ENCODE results near the gene TFCP2L1. TPM values are rescaled to one million over a fixed set of nuclear protein-coding genes. Genes with fewer than 3 reads are reported as not detected.

The TFCP2L1 gene
- total RNA-seq, 1 donor from 2014 or later = not detected

DNA sequence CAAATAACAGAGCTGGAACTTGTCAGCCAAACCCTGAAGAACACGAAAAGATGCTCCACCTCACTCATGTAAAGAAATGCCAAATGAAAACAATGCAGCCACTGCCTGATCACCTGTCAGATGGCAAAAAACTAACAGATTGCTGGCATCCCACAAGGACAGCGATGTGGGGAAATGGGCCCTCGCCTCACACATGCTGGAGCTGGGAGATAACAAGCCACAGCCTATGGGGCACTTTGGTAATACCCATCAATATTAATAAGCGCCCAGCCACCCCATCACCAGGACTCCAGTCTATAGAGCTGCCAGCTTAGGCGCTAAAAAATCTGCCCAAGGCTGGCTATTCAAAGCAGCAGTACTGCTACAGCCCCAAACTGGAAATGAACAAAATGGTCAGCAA lies 27.0 kb downstream of the TFCP2L1 start:
- H3K4me3 Mint-ChIP-seq = no peak overlapping the region
- DNase-seq (ENCODE audit: low read depth, low spot score) = no peak
- H3K9me3 Mint-ChIP-seq = no peaks in the 10 kb centered on the region
- H3K36me3 Mint-ChIP-seq (ENCODE audit: low read depth) = no peaks in the 10 kb centered on the region
- no peaks in the 10 kb centered on the region for H3K27me3 Mint-ChIP-seq (ENCODE audit: low read depth)
- peaks cover 8% of the 10 kb centered on the region for H3K4me1 Mint-ChIP-seq
- TF ChIP-seq, protein P1, sequence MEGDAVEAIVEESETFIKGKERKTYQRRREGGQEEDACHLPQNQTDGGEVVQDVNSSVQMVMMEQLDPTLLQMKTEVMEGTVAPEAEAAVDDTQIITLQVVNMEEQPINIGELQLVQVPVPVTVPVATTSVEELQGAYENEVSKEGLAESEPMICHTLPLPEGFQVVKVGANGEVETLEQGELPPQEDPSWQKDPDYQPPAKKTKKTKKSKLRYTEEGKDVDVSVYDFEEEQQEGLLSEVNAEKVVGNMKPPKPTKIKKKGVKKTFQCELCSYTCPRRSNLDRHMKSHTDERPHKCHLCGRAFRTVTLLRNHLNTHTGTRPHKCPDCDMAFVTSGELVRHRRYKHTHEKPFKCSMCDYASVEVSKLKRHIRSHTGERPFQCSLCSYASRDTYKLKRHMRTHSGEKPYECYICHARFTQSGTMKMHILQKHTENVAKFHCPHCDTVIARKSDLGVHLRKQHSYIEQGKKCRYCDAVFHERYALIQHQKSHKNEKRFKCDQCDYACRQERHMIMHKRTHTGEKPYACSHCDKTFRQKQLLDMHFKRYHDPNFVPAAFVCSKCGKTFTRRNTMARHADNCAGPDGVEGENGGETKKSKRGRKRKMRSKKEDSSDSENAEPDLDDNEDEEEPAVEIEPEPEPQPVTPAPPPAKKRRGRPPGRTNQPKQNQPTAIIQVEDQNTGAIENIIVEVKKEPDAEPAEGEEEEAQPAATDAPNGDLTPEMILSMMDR (conservative IDR thresholded peaks at IDR 0.05) = no peak
- no peak overlapping the region for H3K27ac Mint-ChIP-seq (ENCODE audit: unreplicated experiment)

DNA sequence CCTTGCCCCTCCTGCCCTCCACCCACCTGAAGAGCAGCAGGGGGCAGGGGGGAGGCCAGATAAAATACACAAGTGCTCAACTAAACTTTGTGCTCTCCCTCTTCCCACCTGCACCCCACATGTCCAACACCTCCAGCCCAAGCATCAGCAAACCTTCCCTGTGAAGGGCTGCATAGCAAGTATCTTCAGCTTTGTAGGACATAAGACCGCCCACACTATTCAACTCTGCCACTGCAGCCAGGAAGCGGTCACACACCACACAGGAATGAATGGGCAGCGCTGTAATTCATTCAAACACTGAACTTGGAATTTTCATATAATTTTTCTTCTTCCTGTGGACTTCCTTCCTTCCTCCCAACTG lies 27.5 kb downstream of the TFCP2L1 start:
- Mint-ChIP-seq H3K27ac (ENCODE audit: unreplicated experiment) (no peak overlapping the region), H3K4me1 (peaks cover 8% of the 10 kb centered on the region)

DNA sequence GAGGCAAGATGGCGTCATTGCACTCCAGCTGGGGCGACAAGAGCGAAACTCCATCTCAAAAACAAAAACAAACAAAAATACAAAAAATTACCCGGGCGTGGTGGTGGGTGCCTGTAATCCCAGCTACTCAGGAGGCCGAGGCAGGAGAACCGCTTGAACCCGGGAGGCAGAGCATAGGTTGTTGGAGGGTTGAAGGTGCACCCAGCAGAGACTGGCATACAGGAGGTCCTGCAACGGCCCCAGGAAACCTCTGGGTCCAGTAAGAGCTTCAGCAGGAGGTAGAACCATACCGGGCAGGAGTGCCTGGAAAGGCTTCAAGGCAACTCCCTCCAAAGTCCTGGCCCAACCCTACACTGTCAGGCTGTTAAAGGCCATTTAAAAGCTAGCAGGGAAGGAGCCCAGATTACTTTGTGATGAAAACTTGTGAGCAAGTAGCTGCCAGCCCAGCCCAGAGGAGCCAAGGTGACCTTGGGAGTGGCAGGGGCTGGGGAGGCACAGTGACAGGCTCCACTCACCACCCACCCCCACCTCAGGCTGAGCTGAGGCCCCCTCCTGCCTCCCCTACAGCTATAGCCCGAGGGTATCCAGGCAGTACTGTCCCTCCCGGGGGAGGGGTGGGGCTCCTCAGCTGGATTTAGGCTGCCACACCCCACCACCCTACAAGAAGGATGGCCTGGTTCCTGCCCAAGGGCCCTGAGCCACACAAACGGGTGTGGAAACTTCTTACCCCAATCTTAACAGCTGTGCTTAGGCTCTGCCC lies 28.1 kb downstream of the TFCP2L1 start:
- TF ChIP-seq, protein P1 (conservative IDR thresholded peaks at IDR 0.05) = no peak
- no peak for DNase-seq (ENCODE audit: low read depth, low spot score)
- no peak overlapping the region for H3K4me3 Mint-ChIP-seq
- H3K27me3 Mint-ChIP-seq (ENCODE audit: low read depth) = no peaks in the 10 kb centered on the region
- H3K9me3 Mint-ChIP-seq = no peaks in the 10 kb centered on the region
- H3K4me1 Mint-ChIP-seq = peaks cover 8% of the 10 kb centered on the region
- no peaks in the 10 kb centered on the region for H3K36me3 Mint-ChIP-seq (ENCODE audit: low read depth)
- no peak overlapping the region for H3K27ac Mint-ChIP-seq (ENCODE audit: unreplicated experiment)

More for the DNA sequence above, 27.5 kb downstream of the TFCP2L1 start:
- no peaks in the 10 kb centered on the region for H3K9me3 Mint-ChIP-seq
- TF ChIP-seq, protein P1 (conservative IDR thresholded peaks at IDR 0.05) = no peak
- no peak for DNase-seq (ENCODE audit: low read depth, low spot score)
- H3K4me3 Mint-ChIP-seq = no peak overlapping the region
- H3K36me3 Mint-ChIP-seq (ENCODE audit: low read depth) = no peaks in the 10 kb centered on the region
- no peaks in the 10 kb centered on the region for H3K27me3 Mint-ChIP-seq (ENCODE audit: low read depth)

DNA sequence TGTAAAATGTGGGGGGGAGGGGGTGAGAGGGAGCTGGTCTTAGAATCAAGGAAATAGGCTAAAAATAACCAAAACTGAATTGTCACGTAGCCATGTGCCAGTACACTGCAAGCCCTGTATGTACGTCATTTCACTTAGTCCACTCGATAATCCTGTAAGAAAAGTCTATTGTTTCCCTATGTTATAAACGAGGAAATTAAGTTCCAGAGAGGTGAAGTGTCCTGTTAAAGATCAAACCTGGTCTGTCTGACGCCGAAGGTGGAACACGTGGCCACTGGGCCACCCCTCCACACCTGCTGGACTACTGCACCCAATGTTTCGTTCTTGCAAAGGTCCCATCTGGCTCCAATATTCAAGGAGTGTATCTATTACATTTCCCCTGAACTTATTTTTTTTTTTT lies 29.6 kb downstream of the TFCP2L1 start:
- no peak for DNase-seq (ENCODE audit: low read depth, low spot score)
- H3K36me3 Mint-ChIP-seq (ENCODE audit: low read depth) = no peaks in the 10 kb centered on the region
- H3K27ac Mint-ChIP-seq (ENCODE audit: unreplicated experiment) = no peak overlapping the region
- H3K4me1 Mint-ChIP-seq = peaks cover 8% of the 10 kb centered on the region
- TF ChIP-seq, protein P1 (conservative IDR thresholded peaks at IDR 0.05) = no peak
- no peaks in the 10 kb centered on the region for H3K9me3 Mint-ChIP-seq
- no peaks in the 10 kb centered on the region for H3K27me3 Mint-ChIP-seq (ENCODE audit: low read depth)
- H3K4me3 Mint-ChIP-seq = no peak overlapping the region

DNA sequence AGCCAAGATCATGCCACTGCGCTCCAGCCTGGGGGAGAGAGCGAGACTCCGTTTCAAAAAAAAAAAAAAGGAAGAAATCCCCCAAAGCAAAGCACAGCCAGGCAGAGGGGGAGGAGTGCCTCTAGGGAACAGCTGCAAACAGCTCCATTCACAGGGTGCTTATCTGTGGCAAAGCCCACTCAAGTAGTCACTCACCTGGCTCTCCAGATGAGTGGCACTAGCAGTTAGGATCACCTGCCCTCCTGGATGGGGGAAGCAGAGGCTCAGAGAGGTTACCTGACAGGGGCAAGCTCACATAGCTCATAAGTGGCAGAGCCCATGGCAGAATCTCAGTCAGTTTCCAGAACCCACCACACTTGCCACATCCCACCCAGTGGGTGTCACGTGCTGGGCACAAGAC lies 30.3 kb downstream of the TFCP2L1 start:
- Mint-ChIP-seq H3K36me3 (ENCODE audit: low read depth) (no peaks in the 10 kb centered on the region), H3K27ac (ENCODE audit: unreplicated experiment) (no peak overlapping the region), H3K4me1 (peaks cover 8% of the 10 kb centered on the region), H3K27me3 (ENCODE audit: low read depth) (no peaks in the 10 kb centered on the region), H3K9me3 (no peaks in the 10 kb centered on the region), H3K4me3 (no peak overlapping the region)
- DNase-seq (ENCODE audit: low read depth, low spot score) = no peak
- TF ChIP-seq, protein P1 (conservative IDR thresholded peaks at IDR 0.05) = no peak
